ACHN (cell line): ENCODE data around the gene FAM177A1.
"Not testable (repeated sequence)": the region's sequence is repeated elsewhere in the genome, so short reads cannot be mapped to it uniquely, and the experiment has no call there.

Experiments used
- DNase-seq: peaks from one replicate; pipeline ENCODE4 v3.0.0-alpha.2; 2015
- in situ Hi-C: cut with HindIII; loops from 2 replicates; pipeline ENCODE4 v1.10.0; 2017; ENCODE audit warnings: low sequenced_read_pairs, low pct_ligation_motif_present, low pct_unique_long_range_greater_than_20kb

The FAM177A1 gene, protein sequence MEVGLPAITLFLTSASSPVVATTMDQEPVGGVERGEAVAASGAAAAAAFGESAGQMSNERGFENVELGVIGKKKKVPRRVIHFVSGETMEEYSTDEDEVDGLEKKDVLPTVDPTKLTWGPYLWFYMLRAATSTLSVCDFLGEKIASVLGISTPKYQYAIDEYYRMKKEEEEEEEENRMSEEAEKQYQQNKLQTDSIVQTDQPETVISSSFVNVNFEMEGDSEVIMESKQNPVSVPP

GRCh38 chr14:35046048-35046750, at the start of gene FAM177A1:
Gene FAM177A1, plus strand, starts transcription at chr14:35046272. Its CDS starts 192 bp downstream, at chr14:35046464.
- in situ Hi-C loops: no loop called here
- peak; percentile 93 for DNase-seq

DNA sequence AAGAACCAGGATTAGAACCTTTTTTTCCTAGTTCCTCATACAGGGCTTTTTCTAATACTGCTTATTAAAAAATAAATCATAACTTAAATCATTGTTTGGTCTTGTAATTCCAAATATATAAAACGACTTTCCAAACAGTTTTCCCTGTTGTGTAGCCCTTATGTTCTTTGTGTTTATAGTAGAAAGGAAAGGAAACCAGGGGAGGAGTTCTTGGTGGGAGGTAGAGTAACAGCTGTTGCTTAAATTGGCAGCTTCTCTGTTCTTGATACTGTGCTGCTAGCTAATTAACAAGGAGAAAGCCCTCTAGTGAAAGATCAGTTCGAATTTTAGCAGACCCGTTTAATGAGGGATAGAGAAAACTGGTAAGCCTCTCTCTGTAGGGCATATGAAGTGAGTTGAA, 48.3 kb upstream of the FAM177A1 start:
- in situ Hi-C loops: no loop called here
- no peak for DNase-seq

GRCh38 chr14:34999500-34999899, 46.6 kb upstream of the FAM177A1 start:
- DNase-seq: no peak
- in situ Hi-C loops: no loop called here

DNA sequence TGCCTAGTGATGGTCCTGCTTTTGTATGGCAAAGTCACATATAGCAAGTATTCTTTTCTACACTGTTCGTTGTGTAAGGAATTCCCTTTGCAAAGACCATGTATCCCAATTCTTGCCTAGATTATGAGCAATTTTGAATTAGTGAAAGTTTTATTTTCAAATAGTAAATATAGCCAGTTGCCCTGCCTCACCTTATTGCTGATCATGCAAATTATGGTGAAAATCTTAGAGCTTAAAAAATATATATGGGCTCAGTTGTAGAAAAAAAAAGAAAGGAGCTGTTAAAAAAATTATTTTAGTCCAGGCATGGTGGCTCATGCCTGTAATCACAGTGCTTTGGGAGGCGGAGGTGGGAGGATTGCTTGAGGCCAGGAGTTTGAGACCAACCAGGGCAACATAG, 44.5 kb upstream of the FAM177A1 start:
- in situ Hi-C loops: no loop called here
- DNase-seq: no peak

GRCh38 chr14:35004839-35005238, 41.2 kb upstream of the FAM177A1 start:
- in situ Hi-C loops: no loop called here
- DNase-seq: no peak

DNA sequence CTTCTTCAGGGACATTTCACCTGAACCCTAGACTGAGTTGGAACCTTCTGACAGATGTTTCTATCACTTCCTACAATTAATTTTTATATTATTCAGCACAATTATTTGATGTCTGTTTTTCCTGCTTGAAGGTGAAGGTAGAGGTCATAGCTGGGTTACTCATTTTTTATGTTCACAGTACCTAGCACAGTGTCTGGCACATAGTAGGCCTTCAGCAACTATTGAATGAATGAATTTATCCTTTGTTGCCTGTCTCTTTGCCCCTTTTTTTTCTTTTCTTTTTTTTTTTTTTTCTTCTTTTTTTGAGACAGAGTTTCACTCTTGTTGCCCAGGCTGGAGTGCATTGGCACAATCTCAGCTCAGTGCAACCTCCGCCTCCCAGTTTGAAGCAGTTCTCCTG, 29.5 kb upstream of the FAM177A1 start:
- in situ Hi-C loops: no loop called here
- no peak for DNase-seq

GRCh38 chr14:35020713-35021112, 25.4 kb upstream of the FAM177A1 start:
- no peak for DNase-seq
- in situ Hi-C loops: no loop called here

GRCh38 chr14:35028435-35028834, 17.6 kb upstream of the FAM177A1 start:
- no peak for DNase-seq

DNA sequence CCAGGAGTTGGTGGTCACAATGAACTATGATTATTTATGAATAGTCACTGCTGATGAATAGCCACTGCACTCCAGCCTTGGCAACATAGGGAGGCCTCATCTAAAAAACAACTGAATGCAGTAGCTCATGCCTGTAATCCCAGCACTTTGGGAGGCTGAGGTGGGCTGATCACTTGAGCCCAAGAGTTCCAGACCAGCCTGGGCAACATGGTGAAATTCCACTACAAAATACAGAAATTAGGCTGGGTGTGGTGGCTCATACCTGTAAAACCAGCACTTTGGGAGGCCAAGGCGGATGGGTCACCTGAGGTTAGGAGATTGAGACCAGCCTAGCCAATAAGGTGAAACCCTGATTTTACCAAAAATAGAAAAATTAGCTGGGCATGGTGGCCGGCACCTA, 13.5 kb upstream of the FAM177A1 start:
- in situ Hi-C loops: no loop called here
- DNase-seq: no peak

More at GRCh38 chr14:35028435-35028834, 17.6 kb upstream of the FAM177A1 start:
- in situ Hi-C loops: no loop called here

- DNase-seq: no peak
- in situ Hi-C loops: no loop called here
Observed at GRCh38 chr14:35034440-35034833, 11.6 kb upstream of the FAM177A1 start.

- DNase-seq, in situ Hi-C loops: not testable (repeated sequence)
Observed at GRCh38 chr14:35034944-35035554, 11.0 kb upstream of the FAM177A1 start.

GRCh38 chr14:35038312-35038711, 7.8 kb upstream of the FAM177A1 start:
- in situ Hi-C loops, DNase-seq: not testable (repeated sequence)

DNA sequence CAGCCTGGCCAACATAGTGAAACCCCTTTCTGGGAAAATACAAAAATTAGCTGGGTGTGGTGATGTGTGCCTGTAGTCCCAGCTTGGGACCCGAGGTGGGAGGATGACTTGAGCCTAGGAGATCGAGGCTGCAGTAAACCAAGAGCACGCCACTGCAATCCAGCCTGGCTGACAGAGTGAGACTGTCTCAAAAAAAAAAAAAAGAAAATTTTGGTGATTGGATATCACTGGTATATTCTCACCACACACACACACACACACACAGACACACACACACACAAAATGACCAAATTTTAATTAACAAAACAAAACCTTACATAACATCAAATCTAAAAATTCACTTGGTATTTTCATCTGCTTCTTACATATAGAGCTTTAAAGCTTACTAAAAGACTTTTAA, 3.4 kb upstream of the FAM177A1 start:
- no peak for DNase-seq
- in situ Hi-C loops: no loop called here

DNA sequence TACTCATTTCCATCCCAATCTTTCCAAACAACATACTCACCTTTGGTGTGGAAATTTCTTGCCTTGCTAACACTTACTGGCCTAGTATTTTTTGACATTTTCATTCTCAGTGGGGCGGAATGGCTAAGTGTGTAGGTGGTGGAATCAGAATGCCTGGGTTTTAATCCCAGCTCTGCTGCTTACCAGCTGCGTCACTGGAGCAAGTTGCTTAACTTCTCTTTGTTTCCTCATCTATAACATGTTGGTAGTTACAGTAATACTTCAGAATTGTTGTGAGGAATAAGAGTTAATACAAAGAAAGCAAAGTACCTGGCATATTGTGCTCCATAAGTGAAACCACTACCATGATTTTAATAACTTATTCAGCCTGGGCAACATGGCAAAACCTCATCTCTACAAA, 3.0 kb upstream of the FAM177A1 start:
- in situ Hi-C loops: no loop called here
- DNase-seq: no peak

DNA sequence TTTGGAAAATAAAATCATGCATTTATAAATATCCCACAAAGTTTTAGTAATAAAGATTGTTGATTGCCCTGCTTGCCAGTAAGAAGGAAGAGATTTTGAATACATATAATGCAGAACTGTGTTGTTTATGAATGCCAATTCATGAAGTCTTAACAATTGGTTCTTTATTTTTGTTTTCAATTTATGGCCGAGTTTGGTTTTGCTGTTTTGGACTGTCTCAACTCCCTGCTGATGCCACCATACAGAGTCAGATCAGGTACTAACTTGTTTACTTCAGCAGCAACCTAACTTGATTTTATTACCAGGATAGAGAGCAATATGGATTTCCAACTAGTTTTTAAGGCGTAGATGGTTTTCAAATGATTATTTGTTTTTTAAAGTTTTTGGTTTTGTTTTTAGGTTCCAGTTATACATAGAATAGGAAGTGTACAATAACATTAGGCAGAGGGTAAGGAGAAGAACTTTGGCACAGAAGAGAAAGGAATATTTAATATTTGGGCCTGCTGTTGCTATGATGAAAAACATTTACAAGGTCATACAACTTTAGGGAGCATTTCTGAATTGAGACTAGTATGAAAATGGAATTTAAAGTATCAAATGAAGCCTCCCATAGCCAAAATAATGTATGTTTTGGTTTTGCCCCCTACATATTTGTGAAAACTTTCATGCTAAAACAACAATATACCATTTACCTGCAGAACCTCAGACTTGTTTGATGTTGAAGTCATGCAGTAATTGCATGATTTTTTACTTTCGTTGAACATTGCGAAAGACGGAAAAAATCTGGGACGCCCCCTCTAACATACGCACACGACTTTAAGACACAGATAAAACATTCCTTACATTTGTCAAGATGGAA, 904 bp upstream of the FAM177A1 start:
- DNase-seq: peak; percentile 1
- in situ Hi-C loops: no loop called here

- peak; percentile 24 for DNase-seq
- in situ Hi-C loops: no loop called here
Observed at GRCh38 chr14:35045798-35046047, 349 bp upstream of the FAM177A1 start.

- in situ Hi-C loops: no loop called here
- peak; percentile 47 for DNase-seq
Observed at GRCh38 chr14:35046751-35047536, 872 bp downstream of the FAM177A1 start.

DNA sequence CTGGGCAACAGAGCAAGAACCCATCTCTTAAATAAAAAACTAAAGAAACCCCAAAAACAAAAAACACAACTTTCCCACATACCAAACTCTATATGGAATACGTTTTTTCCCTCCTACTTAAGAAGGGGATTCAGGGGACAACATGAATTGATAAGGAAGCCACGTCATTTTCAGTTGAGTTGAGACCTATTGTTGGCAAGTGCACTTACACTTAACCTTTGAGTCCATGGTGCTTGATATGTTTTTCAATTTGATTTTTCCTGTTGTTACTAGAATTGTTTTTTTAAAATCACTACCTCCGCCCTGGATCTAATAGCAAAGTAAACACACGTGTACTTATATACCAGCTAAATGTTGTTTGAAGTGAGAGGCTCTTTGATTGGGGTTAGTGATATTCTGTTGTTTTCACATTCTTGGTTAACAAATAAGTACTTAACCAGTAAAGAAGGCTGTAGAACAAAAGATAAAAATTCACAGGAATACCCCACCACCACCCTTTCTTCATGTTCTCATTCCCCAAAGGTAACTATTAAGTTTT, 2.0 kb downstream of the FAM177A1 start:
- DNase-seq: no peak
- in situ Hi-C loops: no loop called here
